DOHH2 (cell line): ENCODE data around the gene C11orf68.

Source experiments
- H3F3A ChIP-seq: fragments of 200-600 bp; sonication (generic), shearing (Covaris generic); 2 replicates; pipeline ENCODE4 v1.6.0; 2016; ENCODE audit warnings: antibody characterized with exemption, mild to moderate bottlenecking; ENCODE audit not compliant: control insufficient read depth, insufficient read depth
- H3K27ac ChIP-seq: fragments of 200-600 bp; sonication (generic); 2 replicates; pipeline ENCODE4 v1.5.1; 2014; ENCODE audit warnings: low read depth, mild to moderate bottlenecking, low read length, moderate library complexity
- H3K27me3 ChIP-seq: fragments of 200-600 bp; sonication (generic); 2 replicates; pipeline ENCODE4 v1.6.1; 2014; ENCODE audit warnings: mild to moderate bottlenecking, low read length, mixed read lengths; ENCODE audit not compliant: control insufficient read depth
- H3K36me3 ChIP-seq: fragments of 200-600 bp; sonication (generic); 2 replicates; pipeline ENCODE4 v1.6.1; 2014; ENCODE audit warnings: mild to moderate bottlenecking, low read length, moderate library complexity, mixed read lengths; ENCODE audit not compliant: control insufficient read depth
- H3K4me1 ChIP-seq: fragments of 200-600 bp; sonication (generic); 2 replicates; pipeline ENCODE4 v1.6.1; 2014; ENCODE audit warnings: mild to moderate bottlenecking, low read length, mixed read lengths; ENCODE audit not compliant: control insufficient read depth
- H3K4me2 ChIP-seq: fragments of 200-600 bp; sonication (generic); 2 replicates; pipeline ENCODE4 v1.6.0; 2014; ENCODE audit warnings: mild to moderate bottlenecking, low read length, moderate library complexity
- H3K4me3 ChIP-seq: fragments of 200-600 bp; sonication (generic); 2 replicates; pipeline ENCODE4 v1.5.1; 2014; ENCODE audit warnings: mild to moderate bottlenecking, low read length, mixed read lengths
- H3K79me2 ChIP-seq: fragments of 200-600 bp; sonication (generic); 2 replicates; pipeline ENCODE4 v1.6.1; 2014; ENCODE audit warnings: mild to moderate bottlenecking, low read length, mixed read lengths; ENCODE audit not compliant: control insufficient read depth
- H3K9me2 ChIP-seq: fragments of 200-600 bp; sonication (generic); replicated peaks from 2 replicates; pipeline ENCODE4 v1.6.1; 2014; ENCODE audit warnings: mild to moderate bottlenecking, low read length, mixed read lengths; ENCODE audit not compliant: control insufficient read depth
- H3K9me3 ChIP-seq: fragments of 200-600 bp; sonication (generic); 2 replicates; pipeline ENCODE4 v1.6.1; 2014; ENCODE audit warnings: antibody characterized with exemption, low read length, mixed read lengths; ENCODE audit not compliant: control insufficient read depth, insufficient read depth
- H4K20me1 ChIP-seq: fragments of 200-600 bp; sonication (generic); 2 replicates; pipeline ENCODE4 v1.6.0; 2014; ENCODE audit warnings: low read depth, mild to moderate bottlenecking, antibody characterized with exemption, low read length, moderate library complexity; ENCODE audit not compliant: control insufficient read depth, insufficient read depth
- EZH2phosphoT487 ChIP-seq: fragments of 200-600 bp; sonication (generic); IDR thresholded peaks from 2 replicates; pipeline ENCODE4 v1.6.1; 2017; ENCODE audit warnings: borderline replicate concordance, mild to moderate bottlenecking, antibody characterized with exemption, low read length, moderate library complexity, mixed read lengths
- TF ChIP-seq, protein P1 (sequence below): fragments of 200-600 bp; sonication (generic); IDR thresholded peaks from one replicate; pipeline ENCODE4 v1.5.1; 2014; ENCODE audit warnings: antibody characterized with exemption, mild to moderate bottlenecking, low read depth, low read length; ENCODE audit not compliant: poor library complexity, severe bottlenecking

The C11orf68 gene

DNA sequence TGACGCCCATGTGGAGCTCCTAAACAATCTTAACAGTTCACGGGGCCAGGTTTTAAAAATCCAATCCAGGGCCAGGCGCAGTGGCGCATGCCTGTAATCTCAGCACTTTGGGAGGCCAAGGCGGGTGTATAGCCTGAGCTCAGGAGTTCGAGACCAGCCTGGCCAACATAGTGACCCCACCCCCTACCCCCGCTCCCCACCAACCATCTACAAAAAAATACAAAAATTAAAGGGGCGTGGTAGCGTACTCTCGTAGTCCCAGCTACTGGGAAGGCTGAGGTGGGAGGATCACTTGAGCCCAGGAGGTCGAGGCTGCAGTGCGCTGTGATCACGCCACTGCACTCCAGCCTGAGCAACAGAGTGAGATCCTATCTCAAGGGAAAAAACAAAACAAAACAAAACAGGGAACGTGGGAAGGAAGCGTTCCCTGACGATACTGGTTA is 42.0 kb upstream of the C11orf68 start:
- Histone ChIP-seq H3K36me3 (peaks cover 30% of the 10 kb centered on the region), H3K27ac (peak overlapping the region; percentile 62), H3K9me2 (no peaks in the 10 kb centered on the region), H4K20me1 (peaks cover 12% of the 10 kb centered on the region; the same call in 1 of the 2 replicates), H3K27me3 (no peaks in the 10 kb centered on the region), H3K4me3 (peak overlapping the region; percentile 99), H3K79me2 (peaks cover 38% of the 10 kb centered on the region), H3K4me2 (peak overlapping the region; percentile 91), H3K9me3 (no peaks in the 10 kb centered on the region), H3K4me1 (peaks cover 27% of the 10 kb centered on the region), H3F3A (no peaks in the 10 kb centered on the region)
- TF ChIP-seq, protein P1, sequence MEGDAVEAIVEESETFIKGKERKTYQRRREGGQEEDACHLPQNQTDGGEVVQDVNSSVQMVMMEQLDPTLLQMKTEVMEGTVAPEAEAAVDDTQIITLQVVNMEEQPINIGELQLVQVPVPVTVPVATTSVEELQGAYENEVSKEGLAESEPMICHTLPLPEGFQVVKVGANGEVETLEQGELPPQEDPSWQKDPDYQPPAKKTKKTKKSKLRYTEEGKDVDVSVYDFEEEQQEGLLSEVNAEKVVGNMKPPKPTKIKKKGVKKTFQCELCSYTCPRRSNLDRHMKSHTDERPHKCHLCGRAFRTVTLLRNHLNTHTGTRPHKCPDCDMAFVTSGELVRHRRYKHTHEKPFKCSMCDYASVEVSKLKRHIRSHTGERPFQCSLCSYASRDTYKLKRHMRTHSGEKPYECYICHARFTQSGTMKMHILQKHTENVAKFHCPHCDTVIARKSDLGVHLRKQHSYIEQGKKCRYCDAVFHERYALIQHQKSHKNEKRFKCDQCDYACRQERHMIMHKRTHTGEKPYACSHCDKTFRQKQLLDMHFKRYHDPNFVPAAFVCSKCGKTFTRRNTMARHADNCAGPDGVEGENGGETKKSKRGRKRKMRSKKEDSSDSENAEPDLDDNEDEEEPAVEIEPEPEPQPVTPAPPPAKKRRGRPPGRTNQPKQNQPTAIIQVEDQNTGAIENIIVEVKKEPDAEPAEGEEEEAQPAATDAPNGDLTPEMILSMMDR = no peak
- no peak for TF ChIP-seq EZH2phosphoT487

- Histone ChIP-seq H3K36me3 (peaks cover 11% of the 10 kb centered on the region), H3K9me2 (no peaks in the 10 kb centered on the region), H3K4me2 (no peak overlapping the region), H4K20me1 (peaks cover 12% of the 10 kb centered on the region; the same call in 1 of the 2 replicates), H3K4me3 (no peak overlapping the region), H3K27ac (no peak overlapping the region), H3K27me3 (no peaks in the 10 kb centered on the region), H3F3A (no peaks in the 10 kb centered on the region), H3K4me1 (peaks cover 27% of the 10 kb centered on the region), H3K9me3 (no peaks in the 10 kb centered on the region), H3K79me2 (peaks cover 27% of the 10 kb centered on the region)
- no peak for TF ChIP-seq EZH2phosphoT487
- TF ChIP-seq, protein P1 = no peak
Observed at GRCh38 chr11:65958774-65959420, 40.0 kb upstream of the C11orf68 start.

DNA sequence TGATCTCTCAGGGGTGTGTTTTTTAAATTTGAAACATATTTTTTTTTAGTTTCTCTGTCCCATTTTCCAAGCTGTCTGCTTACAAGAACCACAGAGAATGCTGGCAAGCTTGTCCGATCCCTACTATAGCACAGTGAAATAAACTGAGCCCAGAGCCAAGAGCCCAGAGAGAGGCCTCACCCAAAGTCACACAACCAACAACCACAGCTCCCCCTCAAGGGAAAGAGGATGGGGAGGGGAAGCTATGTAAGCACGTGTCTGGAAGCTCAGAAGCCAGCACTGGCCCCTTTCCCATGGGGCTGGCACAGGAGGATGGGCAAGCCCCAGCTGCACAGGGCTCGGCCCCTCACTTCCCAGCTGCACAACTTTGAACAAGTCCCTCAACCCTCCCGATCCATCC is 39.4 kb upstream of the C11orf68 start:
- Histone ChIP-seq H3K36me3 (peaks cover 7% of the 10 kb centered on the region), H3K27ac (no peak overlapping the region), H3K79me2 (peaks cover 21% of the 10 kb centered on the region), H3K9me2 (no peaks in the 10 kb centered on the region), H3K4me2 (no peak overlapping the region), H3F3A (no peaks in the 10 kb centered on the region), H3K9me3 (no peaks in the 10 kb centered on the region), H3K27me3 (no peaks in the 10 kb centered on the region), H3K4me3 (no peak overlapping the region), H4K20me1 (peaks cover 12% of the 10 kb centered on the region; the same call in 1 of the 2 replicates), H3K4me1 (peaks cover 27% of the 10 kb centered on the region)
- TF ChIP-seq EZH2phosphoT487 = no peak
- TF ChIP-seq, protein P1 = no peak
